ENCODE measurements around the gene GBA2. TPM values are rescaled to one million over a fixed set of nuclear protein-coding genes. Genes with fewer than 3 reads are reported as not detected.

Gene GBA2
- total and polyA plus RNA-seq, 7 donors = 36.1 to 107 (median 47.4) TPM

GRCh38 chr9:35725362-35725761 is 23.7 kb downstream of the GBA2 start:
- Histone ChIP-seq H3K36me3 (ENCODE audit: insufficient read depth in 1 of 2, low read depth in 1 of 2) (peaks cover 30 to 62% of the 10 kb centered on the region in 2 donors), H3K9me3 (no peaks in the 10 kb centered on the region), H3K27me3 (ENCODE audit: insufficient read depth in 3 of 3, low read length in 2 of 3) (no peaks in the 10 kb centered on the region), H3K4me1 (peaks cover 37% of the 10 kb centered on the region), H3K27ac (no peak overlapping the region), H3K4me3 (no peak overlapping the region)
- intact Hi-C loops (cut with DNase I) = loop anchor here in 1 of 2 donors (2.0 kb wide), 1 partner anchor 27 kb away; no protein-coding TSS in a partner anchor
- WGBS, 3 donors = 88 to 93% (median 89%) methylated on average over 11 of the region's 11 CpGs
- no peak for ATAC-seq
- TF ChIP-seq, protein P1, sequence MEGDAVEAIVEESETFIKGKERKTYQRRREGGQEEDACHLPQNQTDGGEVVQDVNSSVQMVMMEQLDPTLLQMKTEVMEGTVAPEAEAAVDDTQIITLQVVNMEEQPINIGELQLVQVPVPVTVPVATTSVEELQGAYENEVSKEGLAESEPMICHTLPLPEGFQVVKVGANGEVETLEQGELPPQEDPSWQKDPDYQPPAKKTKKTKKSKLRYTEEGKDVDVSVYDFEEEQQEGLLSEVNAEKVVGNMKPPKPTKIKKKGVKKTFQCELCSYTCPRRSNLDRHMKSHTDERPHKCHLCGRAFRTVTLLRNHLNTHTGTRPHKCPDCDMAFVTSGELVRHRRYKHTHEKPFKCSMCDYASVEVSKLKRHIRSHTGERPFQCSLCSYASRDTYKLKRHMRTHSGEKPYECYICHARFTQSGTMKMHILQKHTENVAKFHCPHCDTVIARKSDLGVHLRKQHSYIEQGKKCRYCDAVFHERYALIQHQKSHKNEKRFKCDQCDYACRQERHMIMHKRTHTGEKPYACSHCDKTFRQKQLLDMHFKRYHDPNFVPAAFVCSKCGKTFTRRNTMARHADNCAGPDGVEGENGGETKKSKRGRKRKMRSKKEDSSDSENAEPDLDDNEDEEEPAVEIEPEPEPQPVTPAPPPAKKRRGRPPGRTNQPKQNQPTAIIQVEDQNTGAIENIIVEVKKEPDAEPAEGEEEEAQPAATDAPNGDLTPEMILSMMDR (IDR thresholded peaks at IDR 0.05) = no peak
- no peak for DNase-seq

DNA sequence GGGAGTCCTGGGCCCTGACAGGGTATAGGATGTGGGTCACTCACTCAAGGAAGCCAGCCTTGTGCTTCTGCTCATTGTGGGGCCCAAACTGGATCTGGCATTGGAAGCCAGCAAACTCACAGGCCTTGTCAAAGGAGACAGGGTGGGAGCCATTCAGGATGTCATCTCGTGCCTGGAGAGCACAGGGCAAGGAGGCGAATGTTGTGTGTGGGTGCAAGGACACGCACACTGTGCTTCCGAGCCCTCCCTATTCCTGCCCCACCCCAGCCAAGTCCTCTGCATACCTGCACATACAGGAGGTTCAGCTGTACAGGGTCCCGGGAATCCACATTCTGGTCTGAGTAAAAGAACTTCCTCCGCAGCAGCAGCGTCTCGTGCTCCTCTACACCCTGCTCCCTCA is 25.1 kb downstream of the GBA2 start:
- TF ChIP-seq, protein P1 (IDR thresholded peaks at IDR 0.05) = no peak
- H3K36me3 ChIP-seq (ENCODE audit: insufficient read depth in 1 of 2, low read depth in 1 of 2) = peaks cover 40 to 76% of the 10 kb centered on the region in 2 donors
- intact Hi-C loops (cut with DNase I) = loop anchor here in 1 of 2 donors (2.0 kb wide), 1 partner anchor 25 kb away; no protein-coding TSS in a partner anchor
- 91 to 96% (median 95%) methylated on average over 8 of the region's 8 CpGs for WGBS, 3 donors
- no peaks in the 10 kb centered on the region for H3K9me3 ChIP-seq
- no peak for ATAC-seq
- H3K27me3 ChIP-seq (ENCODE audit: insufficient read depth in 3 of 3, low read length in 2 of 3) = no peaks in the 10 kb centered on the region
- peaks cover 25% of the 10 kb centered on the region for H3K4me1 ChIP-seq
- no peak overlapping the region for H3K27ac ChIP-seq
- H3K4me3 ChIP-seq = no peak overlapping the region
- DNase-seq = no peak

DNA sequence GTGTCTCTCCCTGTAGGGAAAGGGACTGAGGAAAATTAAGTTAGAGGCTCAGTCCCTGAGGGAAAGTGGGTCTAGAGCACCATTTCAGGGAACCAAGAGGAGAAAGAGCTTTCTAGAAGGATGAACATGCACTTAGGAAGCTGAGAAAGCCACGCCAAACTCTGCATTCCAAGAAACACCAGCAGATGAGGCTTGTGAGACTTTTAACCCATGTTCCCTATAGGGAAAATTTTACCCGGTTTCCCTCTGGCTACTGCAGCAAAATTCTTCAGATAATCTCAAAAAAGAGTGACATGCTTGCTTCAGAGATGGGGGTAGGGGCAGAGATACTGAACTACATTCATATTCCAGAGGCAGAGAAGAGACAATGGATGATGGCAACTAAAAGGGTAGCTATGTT is 25.6 kb downstream of the GBA2 start:
- Histone ChIP-seq H3K4me3 (no peak overlapping the region), H3K9me3 (no peaks in the 10 kb centered on the region), H3K27me3 (ENCODE audit: insufficient read depth in 3 of 3, low read length in 2 of 3) (no peaks in the 10 kb centered on the region), H3K4me1 (peaks cover 20% of the 10 kb centered on the region), H3K36me3 (ENCODE audit: insufficient read depth in 1 of 2, low read depth in 1 of 2) (peaks cover 41 to 81% of the 10 kb centered on the region in 2 donors), H3K27ac (no peak overlapping the region)
- no peak for ATAC-seq
- no peak for DNase-seq
- intact Hi-C loops (cut with DNase I) = no loop called here
- WGBS, 3 donors = 87 to 88% (median 87%) methylated on average over 2 of the region's 2 CpGs
- TF ChIP-seq, protein P1 (IDR thresholded peaks at IDR 0.05) = no peak

GRCh38 chr9:35719546-35719945 is 29.5 kb downstream of the GBA2 start:
- H3K36me3 ChIP-seq (ENCODE audit: insufficient read depth in 1 of 2, low read depth in 1 of 2) = peaks cover 49 to 100% of the 10 kb centered on the region in 2 donors
- H3K9me3 ChIP-seq = no peaks in the 10 kb centered on the region
- TF ChIP-seq, protein P1 (IDR thresholded peaks at IDR 0.05) = no peak
- no peak for ATAC-seq
- 91 to 95% (median 93%) methylated on average over 4 of the region's 4 CpGs for WGBS, 3 donors
- no peaks in the 10 kb centered on the region for H3K4me1 ChIP-seq
- intact Hi-C loops (cut with DNase I) = loop anchor here in 1 of 2 donors (2.0 kb wide), 1 partner anchor 45 kb away; no protein-coding TSS in a partner anchor
- no peaks in the 10 kb centered on the region for H3K27me3 ChIP-seq (ENCODE audit: insufficient read depth in 3 of 3, low read length in 2 of 3)
- H3K4me3 ChIP-seq = no peak overlapping the region
- no peak overlapping the region for H3K27ac ChIP-seq
- DNase-seq = no peak
